KMS-11 (cell line): ENCODE results near the gene BTAF1.

Experiments
- H2AFZ ChIP-seq: fragments of 200-600 bp; sonication (generic); 2 replicates; pipeline ENCODE4 v1.6.1; 2016; ENCODE audit warnings: antibody characterized with exemption, mixed run types, low read depth
- H3K27ac ChIP-seq: fragments of 200-600 bp; sonication (generic); 2 replicates; pipeline ENCODE4 v1.6.1; 2016; ENCODE audit warnings: mild to moderate bottlenecking, mixed run types
- H3K27me3 ChIP-seq: fragments of 200-600 bp; sonication (generic); 2 replicates; pipeline ENCODE4 v1.6.1; 2017; ENCODE audit warnings: mild to moderate bottlenecking, low read depth, mixed run types, moderate library complexity; ENCODE audit not compliant: insufficient read depth
- H3K36me3 ChIP-seq: fragments of 200-600 bp; sonication (generic); 2 replicates; pipeline ENCODE4 v1.6.1; 2017; ENCODE audit warnings: mild to moderate bottlenecking, mixed run types; ENCODE audit not compliant: insufficient read depth
- H3K4me1 ChIP-seq: fragments of 200-600 bp; sonication (generic); 2 replicates; pipeline ENCODE4 v1.6.1; 2016; ENCODE audit warnings: mild to moderate bottlenecking, low read depth, mixed run types; ENCODE audit not compliant: poor library complexity, severe bottlenecking
- H3K4me2 ChIP-seq: fragments of 200-600 bp; sonication (generic); 2 replicates; pipeline ENCODE4 v1.7.0; 2016; ENCODE audit warnings: mild to moderate bottlenecking, mixed run types
- H3K4me3 ChIP-seq: fragments of 200-600 bp; sonication (generic); IDR thresholded peaks from 2 replicates; pipeline ENCODE4 v1.6.1; 2017; ENCODE audit warnings: low read depth, low read length, mixed read lengths; ENCODE audit not compliant: insufficient read depth
- H3K79me2 ChIP-seq: fragments of 200-600 bp; sonication (generic); 2 replicates; pipeline ENCODE4 v1.6.1; 2016; ENCODE audit warnings: low read depth, mixed run types; ENCODE audit not compliant: insufficient read depth
- H3K9ac ChIP-seq: fragments of 200-600 bp; sonication (generic); 2 replicates; pipeline ENCODE4 v1.6.1; 2016; ENCODE audit warnings: mild to moderate bottlenecking, mixed run types
- H4K20me1 ChIP-seq: fragments of 200-600 bp; sonication (generic); 2 replicates; pipeline ENCODE4 v1.6.1; 2016; ENCODE audit warnings: mild to moderate bottlenecking, mixed run types; ENCODE audit not compliant: insufficient read depth
- CTCF ChIP-seq: fragments of 200-600 bp; sonication (generic); conservative IDR thresholded peaks from 2 replicates; pipeline ENCODE4 v1.6.1; 2017; ENCODE audit warnings: low read depth, mild to moderate bottlenecking, antibody characterized with exemption, low read length, moderate library complexity, mixed read lengths

The BTAF1 gene

GRCh38 chr10:91923371-91924211, at the start of gene BTAF1:
Gene BTAF1 (plus strand): TSS chr10:91923770. CDS start chr10:91924077, 307 bp downstream.
- TF ChIP-seq CTCF: no peak
- no peak within 1 kb of the TSS for H3K4me3 ChIP-seq
- no peaks in the 10 kb centered on the region for H3K27me3 ChIP-seq
- H3K4me1 ChIP-seq: peaks cover 41% of the 10 kb centered on the region
- peaks cover 7% of the 10 kb centered on the region for H4K20me1 ChIP-seq
- H3K9ac ChIP-seq: peak within 1 kb of the TSS; percentile 86
- no peaks in the 10 kb centered on the region for H3K36me3 ChIP-seq
- H3K27ac ChIP-seq: peak within 1 kb of the TSS; percentile 97
- peaks cover 49% of the 10 kb centered on the region for H3K79me2 ChIP-seq
- H3K4me2 ChIP-seq: peak within 1 kb of the TSS; percentile 91
- peak within 1 kb of the TSS; percentile 89 for H2AFZ ChIP-seq

- Histone ChIP-seq H3K27ac (no peak overlapping the region), H3K4me3 (no peak overlapping the region), H3K79me2 (no peaks in the 10 kb centered on the region), H3K4me1 (no peaks in the 10 kb centered on the region), H3K36me3 (no peaks in the 10 kb centered on the region), H3K27me3 (no peaks in the 10 kb centered on the region), H3K9ac (no peak overlapping the region), H3K4me2 (no peak overlapping the region), H4K20me1 (no peaks in the 10 kb centered on the region), H2AFZ (no peak overlapping the region)
- TF ChIP-seq CTCF: no peak
These were observed 48.4 kb upstream of the BTAF1 start for GRCh38 chr10:91875156-91875555.

GRCh38 chr10:91875779-91876178, 47.8 kb upstream of the BTAF1 start:
- no peak for TF ChIP-seq CTCF

GRCh38 chr10:91879515-91880170, 43.9 kb upstream of the BTAF1 start:
- Histone ChIP-seq H4K20me1 (no peaks in the 10 kb centered on the region), H3K4me3 (no peak overlapping the region), H3K4me1 (no peaks in the 10 kb centered on the region), H3K27ac (no peak overlapping the region), H3K79me2 (no peaks in the 10 kb centered on the region), H3K9ac (no peak overlapping the region), H3K4me2 (no peak overlapping the region), H2AFZ (no peak overlapping the region), H3K36me3 (no peaks in the 10 kb centered on the region), H3K27me3 (no peaks in the 10 kb centered on the region)
- TF ChIP-seq CTCF: no peak

More at GRCh38 chr10:91875779-91876178, 47.8 kb upstream of the BTAF1 start:
- H3K79me2 ChIP-seq: no peaks in the 10 kb centered on the region
- H4K20me1 ChIP-seq: no peaks in the 10 kb centered on the region
- H3K9ac ChIP-seq: no peak overlapping the region
- no peaks in the 10 kb centered on the region for H3K27me3 ChIP-seq
- no peaks in the 10 kb centered on the region for H3K36me3 ChIP-seq
- no peaks in the 10 kb centered on the region for H3K4me1 ChIP-seq
- H3K4me2 ChIP-seq: no peak overlapping the region
- H2AFZ ChIP-seq: no peak overlapping the region
- no peak overlapping the region for H3K4me3 ChIP-seq
- H3K27ac ChIP-seq: no peak overlapping the region
